ENCODE data around the gene ZNF519.
"Not testable (repeated sequence)": the region's sequence is repeated elsewhere in the genome, so short reads cannot be mapped to it uniquely, and the experiment has no call there.

The ZNF519 gene

GRCh38 chr18:14174706-14175085 lies 42.5 kb upstream of the ZNF519 start:
- Histone ChIP-seq H3K4me3 (ENCODE audit: low read length) (no peak overlapping the region), H2BK5ac (ENCODE audit: low read length) (no peak overlapping the region), H4K8ac (ENCODE audit: low read depth, low read length) (no peak overlapping the region), H2BK120ac (ENCODE audit: low read depth, low read length) (no peak overlapping the region), H3K56ac (ENCODE audit: low read length) (no peak overlapping the region), H2AK5ac (ENCODE audit: low read length) (no peak overlapping the region), H3K18ac (ENCODE audit: low read length) (no peak overlapping the region), H3K36me3 (ENCODE audit: control insufficient read depth, insufficient read depth, low read length) (no peaks in the 10 kb centered on the region), H3K4ac (ENCODE audit: low read depth, low read length) (no peak overlapping the region), H3K79me1 (ENCODE audit: low read length) (no peaks in the 10 kb centered on the region), H3K27ac (ENCODE audit: low read depth, low read length) (no peak overlapping the region), H3K4me2 (ENCODE audit: low read length) (no peak overlapping the region), H3K23ac (ENCODE audit: low read length) (no peak overlapping the region), H3K27me3 (ENCODE audit: insufficient read depth, low read length, poor library complexity) (no peaks in the 10 kb centered on the region), H2BK15ac (replicated peaks; ENCODE audit: low read depth) (no peak overlapping the region), H4K5ac (ENCODE audit: low read length) (no peak overlapping the region), H3K9ac (ENCODE audit: low read length) (no peak overlapping the region), H3K79me2 (ENCODE audit: control insufficient read depth, insufficient read depth, low read length) (no peaks in the 10 kb centered on the region), H3K4me1 (ENCODE audit: control insufficient read depth, low read depth, low read length) (no peaks in the 10 kb centered on the region)
- WGBS (ENCODE audit: extremely low coverage, insufficient coverage, low lambda C conversion rate): no CpG with 5 or more reads among the region's 5 CpGs
- no peak for DNase-seq

- H3K36me3 ChIP-seq (ENCODE audit: control insufficient read depth, insufficient read depth, low read length); H3K27ac ChIP-seq (ENCODE audit: low read depth, low read length); H4K5ac ChIP-seq (ENCODE audit: low read length); H3K27me3 ChIP-seq (ENCODE audit: insufficient read depth, low read length, poor library complexity); H3K79me1 ChIP-seq (ENCODE audit: low read length); H2BK5ac ChIP-seq (ENCODE audit: low read length); H3K9ac ChIP-seq (ENCODE audit: low read length); H3K4me2 ChIP-seq (ENCODE audit: low read length); DNase-seq; H3K4me3 ChIP-seq (ENCODE audit: low read length); H3K4ac ChIP-seq (ENCODE audit: low read depth, low read length); H4K8ac ChIP-seq (ENCODE audit: low read depth, low read length); H3K79me2 ChIP-seq (ENCODE audit: control insufficient read depth, insufficient read depth, low read length); H2BK15ac ChIP-seq (replicated peaks; ENCODE audit: low read depth); H2BK120ac ChIP-seq (ENCODE audit: low read depth, low read length); H3K56ac ChIP-seq (ENCODE audit: low read length); H3K18ac ChIP-seq (ENCODE audit: low read length); H3K23ac ChIP-seq (ENCODE audit: low read length); H2AK5ac ChIP-seq (ENCODE audit: low read length); H3K4me1 ChIP-seq (ENCODE audit: control insufficient read depth, low read depth, low read length): not testable (repeated sequence)
- WGBS (ENCODE audit: extremely low coverage, insufficient coverage, low lambda C conversion rate): no CpG with 5 or more reads among the region's 7 CpGs
These were observed 41.9 kb upstream of the ZNF519 start for GRCh38 chr18:14174002-14174705.

- H4K5ac ChIP-seq (ENCODE audit: low read length); H2AK5ac ChIP-seq (ENCODE audit: low read length); H2BK120ac ChIP-seq (ENCODE audit: low read depth, low read length); H3K79me1 ChIP-seq (ENCODE audit: low read length); H3K4ac ChIP-seq (ENCODE audit: low read depth, low read length); H2BK5ac ChIP-seq (ENCODE audit: low read length); H3K4me1 ChIP-seq (ENCODE audit: control insufficient read depth, low read depth, low read length); H3K27me3 ChIP-seq (ENCODE audit: insufficient read depth, low read length, poor library complexity); H3K79me2 ChIP-seq (ENCODE audit: control insufficient read depth, insufficient read depth, low read length); H3K27ac ChIP-seq (ENCODE audit: low read depth, low read length); H3K9ac ChIP-seq (ENCODE audit: low read length); H4K8ac ChIP-seq (ENCODE audit: low read depth, low read length); DNase-seq; H3K18ac ChIP-seq (ENCODE audit: low read length); H3K36me3 ChIP-seq (ENCODE audit: control insufficient read depth, insufficient read depth, low read length); H3K23ac ChIP-seq (ENCODE audit: low read length); H2BK15ac ChIP-seq (replicated peaks; ENCODE audit: low read depth); H3K56ac ChIP-seq (ENCODE audit: low read length); H3K4me3 ChIP-seq (ENCODE audit: low read length); H3K4me2 ChIP-seq (ENCODE audit: low read length): not testable (repeated sequence)
- WGBS (ENCODE audit: extremely low coverage, insufficient coverage, low lambda C conversion rate): no CpG with 5 or more reads among the region's 11 CpGs
These were observed 41.1 kb upstream of the ZNF519 start for GRCh38 chr18:14173116-14173951.

- not testable (repeated sequence) for H3K79me1 ChIP-seq (ENCODE audit: low read length); H3K23ac ChIP-seq (ENCODE audit: low read length); H3K4me2 ChIP-seq (ENCODE audit: low read length); H2AK5ac ChIP-seq (ENCODE audit: low read length); H4K8ac ChIP-seq (ENCODE audit: low read depth, low read length); H3K4ac ChIP-seq (ENCODE audit: low read depth, low read length); DNase-seq; H3K9ac ChIP-seq (ENCODE audit: low read length); H3K27ac ChIP-seq (ENCODE audit: low read depth, low read length); H4K5ac ChIP-seq (ENCODE audit: low read length); H3K4me3 ChIP-seq (ENCODE audit: low read length); H2BK5ac ChIP-seq (ENCODE audit: low read length); H3K27me3 ChIP-seq (ENCODE audit: insufficient read depth, low read length, poor library complexity); H3K79me2 ChIP-seq (ENCODE audit: control insufficient read depth, insufficient read depth, low read length); H3K18ac ChIP-seq (ENCODE audit: low read length); H3K36me3 ChIP-seq (ENCODE audit: control insufficient read depth, insufficient read depth, low read length); H2BK15ac ChIP-seq (replicated peaks; ENCODE audit: low read depth); H3K4me1 ChIP-seq (ENCODE audit: control insufficient read depth, low read depth, low read length); H3K56ac ChIP-seq (ENCODE audit: low read length); H2BK120ac ChIP-seq (ENCODE audit: low read depth, low read length)
- no CpG with 5 or more reads among the region's 6 CpGs for WGBS (ENCODE audit: extremely low coverage, insufficient coverage, low lambda C conversion rate)
These were observed 40.2 kb upstream of the ZNF519 start for GRCh38 chr18:14172142-14173115.

GRCh38 chr18:14171301-14172141 lies 39.3 kb upstream of the ZNF519 start:
- H4K8ac ChIP-seq (ENCODE audit: low read depth, low read length); H3K4me1 ChIP-seq (ENCODE audit: control insufficient read depth, low read depth, low read length); H3K18ac ChIP-seq (ENCODE audit: low read length); H3K4ac ChIP-seq (ENCODE audit: low read depth, low read length); H3K4me3 ChIP-seq (ENCODE audit: low read length); DNase-seq; H4K5ac ChIP-seq (ENCODE audit: low read length); H2BK5ac ChIP-seq (ENCODE audit: low read length); H3K4me2 ChIP-seq (ENCODE audit: low read length); H3K23ac ChIP-seq (ENCODE audit: low read length); H3K36me3 ChIP-seq (ENCODE audit: control insufficient read depth, insufficient read depth, low read length); H3K79me2 ChIP-seq (ENCODE audit: control insufficient read depth, insufficient read depth, low read length); H3K79me1 ChIP-seq (ENCODE audit: low read length); H2BK15ac ChIP-seq (replicated peaks; ENCODE audit: low read depth); H3K56ac ChIP-seq (ENCODE audit: low read length); H3K9ac ChIP-seq (ENCODE audit: low read length); H2AK5ac ChIP-seq (ENCODE audit: low read length); H2BK120ac ChIP-seq (ENCODE audit: low read depth, low read length); H3K27me3 ChIP-seq (ENCODE audit: insufficient read depth, low read length, poor library complexity); H3K27ac ChIP-seq (ENCODE audit: low read depth, low read length): not testable (repeated sequence)
- WGBS (ENCODE audit: extremely low coverage, insufficient coverage, low lambda C conversion rate): no CpG with 5 or more reads among the region's 5 CpGs
